ENCODE results near the gene CPNE8.

DNA sequence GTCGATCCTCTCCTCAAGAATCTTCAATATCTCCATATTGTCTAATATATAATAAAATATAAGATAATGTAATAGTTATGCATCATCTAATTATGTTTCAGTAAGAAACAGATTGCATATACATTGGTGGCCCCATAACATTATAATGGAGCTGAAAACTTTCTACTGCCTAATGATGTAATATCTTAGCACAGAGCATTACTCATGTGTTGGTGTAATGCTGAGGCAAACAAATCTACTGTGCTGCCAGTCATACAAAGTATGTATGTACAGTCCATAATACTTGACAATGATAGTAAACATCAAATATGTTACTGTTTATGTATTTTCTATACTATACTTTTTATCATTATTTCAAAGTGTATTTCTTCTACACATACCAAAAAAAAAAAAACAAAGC is 128.7 kb downstream of the CPNE8 start:
- TF ChIP-seq POLR2A (IDR thresholded peaks at IDR 0.05): no peak
- TF ChIP-seq, protein P1, sequence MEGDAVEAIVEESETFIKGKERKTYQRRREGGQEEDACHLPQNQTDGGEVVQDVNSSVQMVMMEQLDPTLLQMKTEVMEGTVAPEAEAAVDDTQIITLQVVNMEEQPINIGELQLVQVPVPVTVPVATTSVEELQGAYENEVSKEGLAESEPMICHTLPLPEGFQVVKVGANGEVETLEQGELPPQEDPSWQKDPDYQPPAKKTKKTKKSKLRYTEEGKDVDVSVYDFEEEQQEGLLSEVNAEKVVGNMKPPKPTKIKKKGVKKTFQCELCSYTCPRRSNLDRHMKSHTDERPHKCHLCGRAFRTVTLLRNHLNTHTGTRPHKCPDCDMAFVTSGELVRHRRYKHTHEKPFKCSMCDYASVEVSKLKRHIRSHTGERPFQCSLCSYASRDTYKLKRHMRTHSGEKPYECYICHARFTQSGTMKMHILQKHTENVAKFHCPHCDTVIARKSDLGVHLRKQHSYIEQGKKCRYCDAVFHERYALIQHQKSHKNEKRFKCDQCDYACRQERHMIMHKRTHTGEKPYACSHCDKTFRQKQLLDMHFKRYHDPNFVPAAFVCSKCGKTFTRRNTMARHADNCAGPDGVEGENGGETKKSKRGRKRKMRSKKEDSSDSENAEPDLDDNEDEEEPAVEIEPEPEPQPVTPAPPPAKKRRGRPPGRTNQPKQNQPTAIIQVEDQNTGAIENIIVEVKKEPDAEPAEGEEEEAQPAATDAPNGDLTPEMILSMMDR (IDR thresholded peaks at IDR 0.05): no peak

All from body of pancreas (tissue), 4 donors.